Choroid plexus epithelial cell (primary cell): Measurements from ENCODE around the gene FPR1.

ENCODE experiments used
- DNase-seq: peaks from one replicate; pipeline ENCODE4 v3.0.0-alpha.2; 2010; ENCODE audit warnings: low read depth
- H3K4me3 ChIP-seq: 2 replicates; pipeline ENCODE4 v1.5.1; 2011; ENCODE audit warnings: low read depth, mild to moderate bottlenecking, control low read depth, low read length, moderate library complexity
- TF ChIP-seq, protein P1 (sequence below): conservative IDR thresholded peaks from 2 replicates; pipeline ENCODE4 v1.5.1; 2011; ENCODE audit warnings: low read depth, mild to moderate bottlenecking, control low read depth, inconsistent platforms, low read length, moderate library complexity

Gene FPR1

DNA sequence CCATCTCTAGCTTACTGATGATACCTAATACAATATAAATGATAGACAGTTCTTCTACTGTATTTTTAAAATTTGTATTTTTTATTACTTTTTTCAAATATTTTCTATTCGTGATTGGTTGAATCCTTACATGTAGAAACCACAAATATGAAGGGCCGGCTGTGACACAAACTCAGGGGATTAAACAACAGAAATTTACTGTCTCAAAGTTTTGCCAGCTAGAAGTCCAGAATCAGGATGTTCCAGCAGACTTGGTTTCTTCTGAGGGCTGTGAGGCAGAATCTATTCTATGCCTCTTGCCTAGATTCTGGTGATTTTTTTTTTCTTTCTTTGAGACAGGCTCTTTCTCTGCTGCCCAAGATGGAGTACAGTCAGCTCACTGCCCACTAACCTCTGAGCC is 13.8 kb downstream of the FPR1 start:
- no peak overlapping the region for H3K4me3 ChIP-seq
- no peak for DNase-seq
- TF ChIP-seq, protein P1, sequence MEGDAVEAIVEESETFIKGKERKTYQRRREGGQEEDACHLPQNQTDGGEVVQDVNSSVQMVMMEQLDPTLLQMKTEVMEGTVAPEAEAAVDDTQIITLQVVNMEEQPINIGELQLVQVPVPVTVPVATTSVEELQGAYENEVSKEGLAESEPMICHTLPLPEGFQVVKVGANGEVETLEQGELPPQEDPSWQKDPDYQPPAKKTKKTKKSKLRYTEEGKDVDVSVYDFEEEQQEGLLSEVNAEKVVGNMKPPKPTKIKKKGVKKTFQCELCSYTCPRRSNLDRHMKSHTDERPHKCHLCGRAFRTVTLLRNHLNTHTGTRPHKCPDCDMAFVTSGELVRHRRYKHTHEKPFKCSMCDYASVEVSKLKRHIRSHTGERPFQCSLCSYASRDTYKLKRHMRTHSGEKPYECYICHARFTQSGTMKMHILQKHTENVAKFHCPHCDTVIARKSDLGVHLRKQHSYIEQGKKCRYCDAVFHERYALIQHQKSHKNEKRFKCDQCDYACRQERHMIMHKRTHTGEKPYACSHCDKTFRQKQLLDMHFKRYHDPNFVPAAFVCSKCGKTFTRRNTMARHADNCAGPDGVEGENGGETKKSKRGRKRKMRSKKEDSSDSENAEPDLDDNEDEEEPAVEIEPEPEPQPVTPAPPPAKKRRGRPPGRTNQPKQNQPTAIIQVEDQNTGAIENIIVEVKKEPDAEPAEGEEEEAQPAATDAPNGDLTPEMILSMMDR = no peak

DNA sequence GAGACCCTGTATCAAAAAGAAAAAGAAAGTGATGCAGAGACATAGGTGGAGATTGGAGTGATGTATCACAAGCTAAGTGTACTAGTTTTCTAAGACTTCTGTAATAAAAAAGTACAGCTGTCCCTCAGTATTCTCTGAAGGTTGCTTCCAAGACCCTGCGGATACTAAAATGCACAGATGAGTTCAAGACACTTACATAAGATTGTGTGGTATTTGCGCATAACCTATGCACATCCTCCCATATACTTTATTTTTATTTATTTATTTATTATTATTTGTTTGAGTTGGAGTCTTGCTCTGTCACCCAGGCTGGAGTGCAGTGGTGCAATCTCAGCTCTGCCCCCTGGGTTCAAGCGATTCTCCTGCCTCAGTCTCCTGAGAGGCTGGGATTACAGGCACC is 14.3 kb downstream of the FPR1 start:
- no peak for DNase-seq
- TF ChIP-seq, protein P1 = no peak
- no peak overlapping the region for H3K4me3 ChIP-seq

DNA sequence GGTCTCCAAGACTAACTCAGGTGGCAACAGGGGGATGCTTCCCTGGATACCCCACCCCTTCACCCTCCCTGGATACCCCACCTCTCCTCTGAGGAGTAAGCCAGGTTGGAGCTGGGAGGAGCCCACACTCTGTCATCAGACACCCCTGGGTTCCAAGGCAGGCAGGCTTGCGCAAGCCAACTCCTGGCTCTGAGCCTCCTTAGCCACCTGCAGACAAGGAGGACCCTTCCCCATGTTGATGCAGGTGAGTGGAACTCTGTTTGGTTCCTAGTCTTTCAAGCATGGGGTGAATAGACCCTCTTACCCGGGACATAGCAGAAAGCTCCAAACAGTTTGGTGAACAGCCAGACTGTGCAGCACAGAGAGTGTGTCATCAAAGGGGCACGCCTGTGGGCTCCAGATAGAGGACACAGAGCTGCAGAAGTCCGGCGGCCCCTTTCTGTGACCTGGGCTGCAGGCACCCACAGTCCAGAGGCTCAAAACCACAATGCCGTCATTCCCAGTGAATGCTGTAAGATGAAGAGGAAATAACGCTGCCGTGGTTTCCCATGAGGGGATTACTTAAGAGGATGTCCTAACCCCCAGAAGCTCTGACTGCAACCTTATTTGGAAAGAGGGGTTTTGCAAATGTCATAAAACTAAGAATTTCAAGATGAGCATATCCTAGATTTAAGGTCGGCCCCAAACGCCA is 15.8 kb downstream of the FPR1 start:
- H3K4me3 ChIP-seq = no peak overlapping the region
- DNase-seq = peak; percentile 97
- TF ChIP-seq, protein P1 = no peak

DNA sequence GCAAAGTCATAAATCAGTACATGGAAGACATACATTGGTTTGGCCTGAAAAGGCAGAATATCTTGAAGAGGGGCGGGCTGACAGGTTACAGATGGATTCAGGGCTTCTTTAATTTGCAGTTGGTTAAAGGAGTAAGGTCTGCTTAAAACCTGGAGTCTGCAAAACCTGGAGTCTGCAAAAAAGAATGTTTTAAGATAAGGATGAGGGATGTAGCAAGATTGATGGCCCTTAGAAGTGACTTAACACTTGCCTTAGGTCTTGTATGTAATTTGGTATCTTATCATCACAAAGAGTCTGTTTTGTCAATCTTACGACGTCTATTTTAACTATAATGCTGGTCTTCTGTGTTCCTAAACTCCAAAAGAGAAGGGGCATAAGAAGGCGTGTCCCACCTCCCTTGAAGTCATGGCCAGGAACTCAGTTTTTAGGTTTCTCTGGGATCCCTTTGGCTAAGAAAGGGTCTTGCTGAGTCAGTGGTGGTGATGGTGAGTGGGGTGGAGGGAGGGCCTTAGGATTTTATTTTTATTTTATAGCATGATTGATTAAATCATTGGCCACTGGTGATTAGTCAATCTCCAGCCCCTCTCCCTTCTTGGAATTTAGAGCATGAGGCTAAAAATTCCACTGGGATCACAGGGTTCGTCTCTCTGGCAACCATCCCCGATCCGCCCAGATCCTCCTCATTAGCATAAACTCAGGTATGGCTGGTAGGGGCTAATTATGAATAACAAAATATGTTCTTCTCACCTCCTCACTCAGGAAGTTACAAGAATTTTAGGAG is 17.7 kb downstream of the FPR1 start:
- H3K4me3 ChIP-seq = no peak overlapping the region
- TF ChIP-seq, protein P1 = no peak
- no peak for DNase-seq

DNA sequence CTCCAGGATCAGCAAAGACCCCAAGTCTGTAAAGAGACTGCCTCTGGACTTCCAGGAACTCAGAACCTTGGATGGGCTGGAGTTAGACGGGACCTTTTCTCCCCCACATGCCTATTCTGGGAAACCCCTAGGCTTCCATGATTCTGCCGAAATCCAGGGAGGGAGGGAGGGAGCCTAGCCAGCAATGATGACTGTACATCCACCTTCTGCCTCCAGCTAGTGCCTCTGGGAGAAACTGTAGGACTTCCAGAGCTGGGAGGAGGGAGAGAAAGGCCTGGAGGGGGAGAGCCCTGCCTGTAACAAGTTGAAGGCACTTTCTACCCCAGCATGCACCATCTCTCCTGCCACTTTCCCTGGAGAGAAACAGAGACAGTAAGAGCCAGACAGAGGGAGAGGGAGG is 21.9 kb downstream of the FPR1 start:
- H3K4me3 ChIP-seq = no peak overlapping the region
- TF ChIP-seq, protein P1 = no peak
- DNase-seq = no peak

DNA sequence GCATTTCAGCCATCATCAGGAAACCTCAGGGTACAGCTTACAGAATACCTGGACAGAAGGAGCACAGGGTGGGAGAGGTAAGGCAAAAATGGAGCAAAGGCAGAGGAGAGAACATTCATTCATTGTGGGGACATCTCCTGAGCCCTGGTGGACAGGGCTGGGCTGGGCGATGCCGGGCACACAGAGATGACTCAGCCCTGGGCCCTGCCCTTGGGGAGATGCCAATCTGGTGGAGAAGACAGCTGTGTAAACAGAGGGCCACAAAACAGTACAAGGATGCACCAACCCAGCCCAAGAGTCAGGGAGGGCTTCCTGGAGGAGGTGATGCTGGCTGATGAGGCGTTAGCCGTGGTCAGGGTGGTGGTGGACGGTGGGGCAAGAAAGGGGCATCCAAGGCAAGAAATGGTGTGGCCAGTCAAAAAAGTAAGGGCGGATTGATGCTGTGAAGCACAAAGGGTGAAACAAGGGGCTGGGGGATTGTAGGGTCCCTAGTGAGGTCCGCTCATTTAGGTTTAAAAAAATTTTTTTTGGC is 24.3 kb downstream of the FPR1 start:
- TF ChIP-seq, protein P1 = no peak
- peak; percentile 69 for DNase-seq
- H3K4me3 ChIP-seq = no peak overlapping the region
